Calu3 (cell line): ENCODE results near the gene NDUFS2. TPM values are rescaled to one million over a fixed set of nuclear protein-coding genes. Genes with fewer than 3 reads are reported as not detected.

Source experiments
- BruUV-seq: library from RNA; stranded (reverse); fragments of 400-500 nt; replicated peaks from 2 replicates; lab custom pipeline; 2021; lab: Mats Ljungman, UMichigan
- CTCF ChIA-PET: fragments of 300-600 bp; sonication (Branson Sonifier 250); formaldehyde crosslinking; loops from one replicate; lab custom pipeline; 2022; ENCODE audit warnings: antibody characterized with exemption; lab: Charles Lee
- DNase-seq: peaks from one replicate; pipeline ENCODE4 v3.0.0; 2022
- H3K27ac Mint-ChIP-seq: one replicate; pipeline ENCODE4 v1.8.0; 2022; ENCODE audit warnings: mixed read lengths; ENCODE audit not compliant: unreplicated experiment
- H3K27me3 Mint-ChIP-seq: one replicate; pipeline ENCODE4 v1.8.0; 2022; ENCODE audit warnings: mixed read lengths; ENCODE audit not compliant: unreplicated experiment
- H3K36me3 Mint-ChIP-seq: one replicate; pipeline ENCODE4 v1.8.0; 2022; ENCODE audit warnings: mild to moderate bottlenecking, moderate library complexity, mixed read lengths; ENCODE audit not compliant: insufficient read depth, unreplicated experiment
- H3K4me1 Mint-ChIP-seq: one replicate; pipeline ENCODE4 v1.8.0; 2022; ENCODE audit warnings: mild to moderate bottlenecking, low read depth, mixed read lengths; ENCODE audit not compliant: unreplicated experiment
- H3K4me3 Mint-ChIP-seq: one replicate; pipeline ENCODE4 v1.8.0; 2022; ENCODE audit warnings: mild to moderate bottlenecking, low read depth, moderate library complexity, mixed read lengths; ENCODE audit not compliant: unreplicated experiment
- H3K9me3 Mint-ChIP-seq: one replicate; pipeline ENCODE4 v1.8.0; 2022; ENCODE audit warnings: low read depth, mixed read lengths; ENCODE audit not compliant: unreplicated experiment
- intact Hi-C: fragments of 100-400 bp; cut with micrococcal nuclease; formaldehyde crosslinking; loops from one replicate; pipeline ENCODE4 v1.10.0; 2022; ENCODE audit not compliant: unreplicated experiment
- total RNA-seq: library from RNA; stranded (reverse); gene quantifications from 2 replicates; pipeline ENCODE4 v1.2.3, GENCODE V29; 2022
- TF ChIP-seq, protein P1 (sequence below): fragments of 200-600 bp; IDR thresholded peaks from one replicate; pipeline ENCODE4 v1.8.0; 2022; ENCODE audit warnings: antibody characterized with exemption; ENCODE audit not compliant: unreplicated experiment

NDUFS2 gene
- total RNA-seq, 1 experiment from 2014 or later = 91.3 TPM

DNA sequence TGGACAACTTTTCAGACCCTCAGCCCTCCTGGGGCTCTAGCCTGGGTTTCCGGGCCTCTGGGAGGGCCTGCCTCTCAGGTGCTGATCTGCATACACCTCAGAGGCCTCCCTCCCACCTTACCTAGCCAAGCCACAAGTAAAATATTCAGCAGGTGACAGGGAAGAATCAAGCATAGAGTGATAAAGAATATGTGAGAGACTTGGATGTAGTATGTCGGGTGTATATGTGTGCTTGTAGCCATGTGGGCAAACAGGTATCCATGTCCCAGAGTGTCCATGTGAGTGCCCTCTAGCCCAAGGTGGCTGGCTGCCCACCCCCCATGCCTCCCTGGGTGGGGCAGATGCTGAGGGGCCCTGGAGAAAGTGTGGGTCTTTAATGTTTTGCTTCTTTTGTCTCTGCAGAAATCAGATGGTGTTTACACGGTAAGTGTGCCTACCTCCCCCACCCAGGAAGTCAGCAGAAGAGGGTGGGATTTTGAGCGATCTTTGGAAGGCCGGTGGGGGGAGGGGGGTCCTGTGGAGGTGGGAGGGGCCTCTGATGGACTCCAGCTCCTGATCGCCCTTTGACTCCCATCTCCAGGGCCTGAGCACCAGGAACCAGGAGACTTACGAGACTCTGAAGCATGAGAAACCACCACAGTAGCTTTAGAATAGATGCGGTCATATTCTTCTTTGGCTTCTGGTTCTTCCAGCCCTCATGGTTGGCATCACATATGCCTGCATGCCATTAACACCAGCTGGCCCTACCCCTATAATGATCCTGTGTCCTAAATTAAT lies 16.3 kb downstream of the NDUFS2 start:
- H3K27ac Mint-ChIP-seq = no peak overlapping the region
- peaks cover 10% of the 10 kb centered on the region for H3K4me1 Mint-ChIP-seq
- intact Hi-C loops = no loop called here
- H3K9me3 Mint-ChIP-seq = no peaks in the 10 kb centered on the region
- no TSS peak for BruUV-seq
- no peak overlapping the region for H3K4me3 Mint-ChIP-seq
- DNase-seq = no peak
- TF ChIP-seq, protein P1, sequence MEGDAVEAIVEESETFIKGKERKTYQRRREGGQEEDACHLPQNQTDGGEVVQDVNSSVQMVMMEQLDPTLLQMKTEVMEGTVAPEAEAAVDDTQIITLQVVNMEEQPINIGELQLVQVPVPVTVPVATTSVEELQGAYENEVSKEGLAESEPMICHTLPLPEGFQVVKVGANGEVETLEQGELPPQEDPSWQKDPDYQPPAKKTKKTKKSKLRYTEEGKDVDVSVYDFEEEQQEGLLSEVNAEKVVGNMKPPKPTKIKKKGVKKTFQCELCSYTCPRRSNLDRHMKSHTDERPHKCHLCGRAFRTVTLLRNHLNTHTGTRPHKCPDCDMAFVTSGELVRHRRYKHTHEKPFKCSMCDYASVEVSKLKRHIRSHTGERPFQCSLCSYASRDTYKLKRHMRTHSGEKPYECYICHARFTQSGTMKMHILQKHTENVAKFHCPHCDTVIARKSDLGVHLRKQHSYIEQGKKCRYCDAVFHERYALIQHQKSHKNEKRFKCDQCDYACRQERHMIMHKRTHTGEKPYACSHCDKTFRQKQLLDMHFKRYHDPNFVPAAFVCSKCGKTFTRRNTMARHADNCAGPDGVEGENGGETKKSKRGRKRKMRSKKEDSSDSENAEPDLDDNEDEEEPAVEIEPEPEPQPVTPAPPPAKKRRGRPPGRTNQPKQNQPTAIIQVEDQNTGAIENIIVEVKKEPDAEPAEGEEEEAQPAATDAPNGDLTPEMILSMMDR = no peak
- peaks cover 43% of the 10 kb centered on the region for H3K27me3 Mint-ChIP-seq
- CTCF ChIA-PET = no interaction called here
- peaks cover 20% of the 10 kb centered on the region for H3K36me3 Mint-ChIP-seq

DNA sequence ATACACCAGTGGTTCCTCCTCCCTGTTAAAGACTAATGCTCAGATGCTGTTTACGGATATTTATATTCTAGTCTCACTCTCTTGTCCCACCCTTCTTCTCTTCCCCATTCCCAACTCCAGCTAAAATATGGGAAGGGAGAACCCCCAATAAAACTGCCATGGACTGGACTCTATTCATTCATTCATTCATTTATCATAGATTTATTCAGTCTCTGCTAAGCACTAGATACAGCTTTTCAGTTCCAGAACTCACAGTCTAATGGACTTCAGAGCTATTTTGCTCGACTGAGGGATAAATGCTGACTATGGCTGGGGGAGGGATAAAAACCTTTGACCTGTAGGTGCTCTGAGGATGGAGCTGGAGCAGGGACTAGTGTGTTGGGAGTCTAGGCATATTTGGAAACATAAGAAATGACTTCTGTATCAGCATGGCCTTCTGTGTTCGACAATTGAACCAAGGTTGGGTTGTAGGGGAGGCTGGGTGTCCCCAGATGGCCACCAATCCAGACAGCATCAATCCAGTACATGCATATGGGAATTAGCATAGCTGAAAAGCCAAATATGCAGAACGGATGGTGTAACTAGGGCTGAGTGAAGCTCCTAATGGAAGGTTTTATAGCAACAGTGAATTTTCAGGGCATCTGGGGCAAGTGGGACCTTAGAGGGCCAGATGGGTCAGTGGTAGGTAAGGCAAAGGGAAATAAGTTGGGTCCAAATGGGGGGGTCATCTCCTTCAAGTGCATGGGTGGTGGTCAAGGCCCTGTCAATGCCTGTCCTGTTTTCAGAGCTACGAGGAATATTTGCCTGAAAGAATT lies 17.1 kb downstream of the NDUFS2 start:
- TF ChIP-seq, protein P1 = no peak
- Mint-ChIP-seq H3K4me1 (peaks cover 18% of the 10 kb centered on the region), H3K36me3 (peaks cover 16% of the 10 kb centered on the region), H3K27me3 (peaks cover 51% of the 10 kb centered on the region), H3K4me3 (no peak overlapping the region), H3K27ac (no peak overlapping the region), H3K9me3 (no peaks in the 10 kb centered on the region)
- no TSS peak for BruUV-seq
- CTCF ChIA-PET = no interaction called here
- no peak for DNase-seq
- intact Hi-C loops = no loop called here

DNA sequence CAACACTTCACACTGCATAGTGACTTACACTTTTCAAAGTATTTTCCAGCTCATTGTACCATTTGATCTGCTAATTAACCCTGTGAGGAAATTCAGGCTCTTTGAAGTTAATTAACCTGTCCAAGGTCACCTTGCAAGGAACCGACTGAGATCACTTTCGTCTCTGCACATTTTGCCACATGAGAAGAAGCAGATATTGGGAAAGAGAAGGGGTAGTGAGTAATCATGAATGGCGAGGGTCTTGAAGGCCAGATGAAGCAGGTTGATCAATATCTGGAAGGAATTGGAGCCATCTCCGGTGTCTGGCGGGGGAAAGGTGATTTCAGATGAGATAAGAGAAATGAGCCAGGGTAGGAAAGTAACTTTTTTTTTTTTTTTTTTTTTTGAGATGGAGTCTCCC lies 17.8 kb downstream of the NDUFS2 start:
- H3K27ac Mint-ChIP-seq = no peak overlapping the region
- H3K4me3 Mint-ChIP-seq = no peak overlapping the region
- peaks cover 10% of the 10 kb centered on the region for H3K36me3 Mint-ChIP-seq
- CTCF ChIA-PET = no interaction called here
- BruUV-seq = no TSS peak
- peaks cover 18% of the 10 kb centered on the region for H3K4me1 Mint-ChIP-seq
- intact Hi-C loops = no loop called here
- H3K27me3 Mint-ChIP-seq = peaks cover 52% of the 10 kb centered on the region
- H3K9me3 Mint-ChIP-seq = no peaks in the 10 kb centered on the region
- no peak for DNase-seq
- TF ChIP-seq, protein P1 = no peak

DNA sequence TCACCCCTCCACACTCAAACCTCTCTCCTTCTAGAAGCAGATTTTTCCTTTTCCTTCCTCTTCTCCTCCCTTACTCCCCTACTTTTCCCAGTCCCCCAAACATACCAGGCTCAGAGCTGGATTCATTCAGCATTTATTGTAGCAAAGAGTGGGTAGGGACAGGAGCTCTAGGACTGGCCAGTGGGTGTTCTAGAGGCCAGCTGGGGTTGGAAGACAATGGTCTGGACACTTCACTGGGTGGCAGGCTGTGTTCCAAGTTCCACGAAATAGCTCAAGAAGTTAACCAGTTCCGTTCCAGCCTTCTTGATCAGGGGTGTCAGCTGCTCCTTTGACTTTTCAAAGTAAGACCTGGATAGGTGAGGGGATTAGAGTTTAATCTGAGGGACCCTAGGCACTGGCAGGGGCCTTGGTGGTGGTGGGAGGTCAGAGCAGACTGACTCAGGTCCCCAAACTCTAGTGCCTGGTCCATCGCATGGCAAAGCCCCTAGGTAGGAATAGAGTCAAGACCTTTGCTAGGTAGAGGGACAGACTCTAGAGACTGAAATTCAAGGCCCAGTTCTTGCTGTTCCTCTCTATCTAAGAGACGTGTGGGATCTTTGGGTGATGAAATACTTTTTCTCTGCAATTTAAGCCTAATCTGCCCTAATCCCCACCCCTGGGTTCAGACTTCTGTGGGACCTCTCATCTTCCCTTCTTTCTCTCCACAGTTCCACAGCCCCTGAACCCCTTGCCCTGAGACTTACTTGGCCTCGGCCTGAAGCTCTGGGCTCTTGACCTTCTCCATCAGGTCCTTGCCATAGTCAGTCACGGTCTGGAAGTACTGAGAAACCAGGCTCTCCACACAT lies 20.2 kb downstream of the NDUFS2 start:
- peaks cover 24% of the 10 kb centered on the region for H3K4me1 Mint-ChIP-seq
- H3K4me3 Mint-ChIP-seq = no peak overlapping the region
- peaks cover 40% of the 10 kb centered on the region for H3K27me3 Mint-ChIP-seq
- no peak overlapping the region for H3K27ac Mint-ChIP-seq
- intact Hi-C loops = loop anchor here (1.0 kb wide), 1 partner anchor 12 kb away; no protein-coding TSS in a partner anchor
- CTCF ChIA-PET = interaction anchor here (0.6 kb wide), 1 partner anchor 55 kb away, joined by 3 read pairs; no protein-coding TSS in a partner anchor
- TF ChIP-seq, protein P1 = no peak
- H3K36me3 Mint-ChIP-seq = peaks cover 15% of the 10 kb centered on the region
- BruUV-seq = no TSS peak
- DNase-seq = no peak
- H3K9me3 Mint-ChIP-seq = no peaks in the 10 kb centered on the region
